Measurements from ENCODE around the gene PLK5. TPM values are rescaled to one million over a fixed set of nuclear protein-coding genes. Genes with fewer than 3 reads are reported as not detected.

PLK5 gene
- total RNA-seq, 1 experiment from 2014 or later, result 0.57 TPM

- no peak overlapping the region for H3K9ac ChIP-seq (ENCODE audit: extremely low read depth, insufficient read length, low read length)
Measured at GRCh38 chr19:1516395-1516753, 7.5 kb upstream of the PLK5 start.

More at GRCh38 chr19:1516395-1516753, 7.5 kb upstream of the PLK5 start:
- Histone ChIP-seq H2AFZ (ENCODE audit: low read length) (no peak overlapping the region), H3K9me3 (ENCODE audit: control insufficient read depth, low read depth, low read length) (no peaks in the 10 kb centered on the region), H3K79me1 (ENCODE audit: insufficient read depth, low read depth, low read length, poor library complexity, severe bottlenecking) (no peaks in the 10 kb centered on the region), H3K27ac (ENCODE audit: insufficient read length, low read depth, low read length) (no peak overlapping the region), H3K18ac (ENCODE audit: insufficient read length, low read depth, low read length) (no peak overlapping the region), H4K20me1 (ENCODE audit: control insufficient read depth, insufficient read depth, insufficient read length) (no peaks in the 10 kb centered on the region), H3K23me2 (ENCODE audit: insufficient read length, low read depth, low read length, poor library complexity, severe bottlenecking) (no peaks in the 10 kb centered on the region), H2BK15ac (ENCODE audit: low read depth, low read length) (no peak overlapping the region), H2BK20ac (ENCODE audit: low read depth, low read length, poor library complexity, severe bottlenecking) (no peak overlapping the region), H4K91ac (ENCODE audit: insufficient read length, low read depth, low read length) (no peak overlapping the region), H4K8ac (replicated peaks; ENCODE audit: insufficient read length, low read depth, low read length) (no peak overlapping the region), H2BK5ac (ENCODE audit: insufficient read length, low read length) (no peak overlapping the region), H4K5ac (ENCODE audit: insufficient read length, low read depth, low read length) (no peak overlapping the region), H2AK5ac (ENCODE audit: insufficient read length, low read length) (no peak overlapping the region), H3K27me3 (ENCODE audit: insufficient read depth, low read length) (no peaks in the 10 kb centered on the region), H3K14ac (ENCODE audit: insufficient read depth, low read length) (no peak overlapping the region; the same call in 1 of the 2 replicates), H3K4me1 (ENCODE audit: insufficient read depth, low read length) (no peaks in the 10 kb centered on the region), H2BK120ac (ENCODE audit: low read depth, low read length, poor library complexity, severe bottlenecking) (no peak overlapping the region), H3K56ac (ENCODE audit: insufficient read length, low read depth, low read length) (no peak overlapping the region), H3K4ac (ENCODE audit: low read depth, low read length) (no peak overlapping the region), H3K23ac (ENCODE audit: insufficient read length, low read depth, low read length) (no peak overlapping the region), H3T11ph (ENCODE audit: low read length) (no peak overlapping the region), H2BK12ac (ENCODE audit: insufficient read length, low read depth, low read length) (no peak overlapping the region), H3K4me2 (ENCODE audit: insufficient read depth, insufficient read length, low read length) (no peak overlapping the region), H3K79me2 (ENCODE audit: insufficient read depth, low read length) (no peaks in the 10 kb centered on the region)
- no CpG with 5 or more reads among the region's 8 CpGs for WGBS (ENCODE audit: extremely low coverage, insufficient read length, low lambda C conversion rate)
- TF ChIP-seq, protein P1, sequence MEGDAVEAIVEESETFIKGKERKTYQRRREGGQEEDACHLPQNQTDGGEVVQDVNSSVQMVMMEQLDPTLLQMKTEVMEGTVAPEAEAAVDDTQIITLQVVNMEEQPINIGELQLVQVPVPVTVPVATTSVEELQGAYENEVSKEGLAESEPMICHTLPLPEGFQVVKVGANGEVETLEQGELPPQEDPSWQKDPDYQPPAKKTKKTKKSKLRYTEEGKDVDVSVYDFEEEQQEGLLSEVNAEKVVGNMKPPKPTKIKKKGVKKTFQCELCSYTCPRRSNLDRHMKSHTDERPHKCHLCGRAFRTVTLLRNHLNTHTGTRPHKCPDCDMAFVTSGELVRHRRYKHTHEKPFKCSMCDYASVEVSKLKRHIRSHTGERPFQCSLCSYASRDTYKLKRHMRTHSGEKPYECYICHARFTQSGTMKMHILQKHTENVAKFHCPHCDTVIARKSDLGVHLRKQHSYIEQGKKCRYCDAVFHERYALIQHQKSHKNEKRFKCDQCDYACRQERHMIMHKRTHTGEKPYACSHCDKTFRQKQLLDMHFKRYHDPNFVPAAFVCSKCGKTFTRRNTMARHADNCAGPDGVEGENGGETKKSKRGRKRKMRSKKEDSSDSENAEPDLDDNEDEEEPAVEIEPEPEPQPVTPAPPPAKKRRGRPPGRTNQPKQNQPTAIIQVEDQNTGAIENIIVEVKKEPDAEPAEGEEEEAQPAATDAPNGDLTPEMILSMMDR (conservative IDR thresholded peaks at IDR 0.05), result no peak
- no peak for DNase-seq
- Mint-ChIP-seq H3K9me3 (peaks cover 0 to 8% of the 10 kb centered on the region in 2 experiments; a peak in 1 of 5 replicates), H3K36me3 (ENCODE audit: insufficient read depth in 1 of 3, low read depth in 3 of 3) (no peaks in the 10 kb centered on the region), H3K4me3 (no peak overlapping the region), H3K27me3 (ENCODE audit: low read depth) (peaks cover 74% of the 10 kb centered on the region), H3K4me1 (no peaks in the 10 kb centered on the region), H3K27ac (no peak overlapping the region; a peak in 1 of 7 replicates)
